Measurements from ENCODE around the gene SCN1B.

SCN1B gene

DNA sequence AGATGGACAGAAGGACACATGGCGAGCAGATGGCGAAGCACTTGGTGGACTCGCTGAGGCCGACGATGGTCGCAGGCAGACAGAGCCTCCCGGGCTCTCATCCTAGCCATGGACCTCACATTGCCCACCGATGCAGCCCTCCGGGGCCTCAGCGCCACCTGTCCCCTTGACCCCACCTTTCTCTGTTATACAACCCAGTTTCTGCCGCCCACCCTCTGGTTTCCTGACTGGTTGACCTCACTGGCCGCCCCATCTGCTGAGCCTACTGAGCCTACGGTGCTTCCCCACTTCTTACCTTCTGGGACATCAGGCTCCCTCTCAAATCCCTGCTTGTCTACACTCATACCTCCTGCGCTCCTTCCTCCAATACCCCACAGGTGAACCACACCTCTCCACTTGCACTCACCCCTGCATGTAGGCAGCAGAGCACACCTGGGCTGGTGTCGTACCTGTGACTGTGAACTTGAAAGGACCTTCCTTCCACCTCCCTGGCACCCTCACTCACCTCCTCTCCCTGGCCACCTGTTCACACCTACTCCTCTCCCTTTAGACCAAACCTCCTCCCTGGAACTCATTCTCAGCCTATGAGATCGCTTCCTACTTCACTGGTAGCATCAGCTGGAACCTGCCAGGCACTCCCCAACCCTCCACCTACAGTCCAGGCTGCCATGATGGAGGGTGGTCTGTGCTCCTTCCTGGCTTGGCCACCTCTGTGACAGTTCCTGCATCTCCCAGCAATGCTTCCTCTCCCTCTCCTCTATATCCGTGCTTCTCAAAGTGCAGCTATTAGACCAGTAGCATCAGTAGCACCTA, 47.3 kb downstream of the SCN1B start:
- Histone ChIP-seq H3K36me3 (ENCODE audit: insufficient read depth, low read length) (no peaks in the 10 kb centered on the region), H3K4me3 (ENCODE audit: low read length) (no peak overlapping the region), H3K27me3 (ENCODE audit: control insufficient read depth, insufficient read depth, low read length) (peaks cover 19% of the 10 kb centered on the region), H3K9ac (ENCODE audit: low read depth, low read length) (no peak overlapping the region), H3K9me3 (replicated peaks; ENCODE audit: low read length) (no peaks in the 10 kb centered on the region), H3K4me1 (ENCODE audit: control insufficient read depth, insufficient read depth, low read length) (no peaks in the 10 kb centered on the region), H3K4me2 (ENCODE audit: low read length) (no peak overlapping the region)

DNA sequence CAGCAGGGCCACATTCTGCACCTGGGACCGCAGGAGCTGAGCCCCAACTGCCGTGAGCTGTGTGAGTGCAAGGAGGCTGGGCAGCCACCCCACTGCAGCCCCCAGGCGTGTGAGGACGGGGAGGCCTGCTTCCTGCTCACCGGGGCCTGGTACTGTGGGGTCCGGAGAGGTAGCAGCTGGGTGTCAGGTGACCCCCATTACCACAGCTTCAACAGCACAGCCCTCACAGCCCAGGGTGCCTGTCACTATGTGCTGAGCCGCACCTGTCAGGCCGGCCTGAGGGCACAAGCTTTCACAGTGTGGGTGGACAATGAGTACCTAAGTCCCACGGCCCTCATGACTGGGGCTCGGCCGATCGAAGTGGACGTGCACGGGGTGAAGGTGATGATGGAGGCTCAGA, 49.6 kb downstream of the SCN1B start:
- Histone ChIP-seq H3K4me2 (ENCODE audit: low read length) (no peak overlapping the region), H3K9me3 (replicated peaks; ENCODE audit: low read length) (no peaks in the 10 kb centered on the region), H3K4me3 (ENCODE audit: low read length) (no peak overlapping the region), H3K27me3 (ENCODE audit: control insufficient read depth, insufficient read depth, low read length) (peaks cover 13% of the 10 kb centered on the region), H3K4me1 (ENCODE audit: control insufficient read depth, insufficient read depth, low read length) (no peaks in the 10 kb centered on the region), H3K36me3 (ENCODE audit: insufficient read depth, low read length) (no peaks in the 10 kb centered on the region), H3K9ac (ENCODE audit: low read depth, low read length) (no peak overlapping the region)

DNA sequence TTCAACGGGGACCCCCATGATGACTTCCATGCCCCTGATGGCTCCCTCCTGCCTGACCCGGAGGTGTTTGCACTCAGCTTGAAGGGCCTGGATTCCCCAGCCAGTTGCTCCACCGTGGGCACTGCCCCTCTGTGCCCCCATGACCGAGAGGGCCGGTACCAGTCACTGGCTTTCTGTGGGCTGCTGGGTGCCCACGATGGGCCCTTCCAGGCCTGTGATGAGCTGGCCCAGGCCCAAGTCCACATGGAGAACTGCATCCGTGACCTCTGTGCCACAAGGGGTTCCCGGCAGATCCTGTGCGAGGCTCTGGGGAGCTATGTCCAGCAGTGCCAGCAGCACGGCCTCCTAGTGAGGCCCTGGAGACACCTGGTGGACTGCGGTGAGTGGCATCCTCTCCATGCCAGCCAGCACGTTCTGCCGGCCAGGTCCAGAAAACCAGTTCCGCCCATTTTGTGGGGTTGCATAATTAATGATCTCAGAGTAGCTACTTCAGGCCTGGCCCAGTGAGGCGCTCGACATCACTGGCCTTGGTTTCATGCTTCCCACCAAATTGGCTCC, 50.4 kb downstream of the SCN1B start:
- no peak overlapping the region for H3K4me2 ChIP-seq (ENCODE audit: low read length)
- no peak overlapping the region for H3K9ac ChIP-seq (ENCODE audit: low read depth, low read length)
- H3K36me3 ChIP-seq (ENCODE audit: insufficient read depth, low read length), result no peaks in the 10 kb centered on the region
- no peaks in the 10 kb centered on the region for H3K4me1 ChIP-seq (ENCODE audit: control insufficient read depth, insufficient read depth, low read length)
- H3K9me3 ChIP-seq (replicated peaks; ENCODE audit: low read length), result no peaks in the 10 kb centered on the region
- H3K4me3 ChIP-seq (ENCODE audit: low read length), result no peak overlapping the region
- H3K27me3 ChIP-seq (ENCODE audit: control insufficient read depth, insufficient read depth, low read length), result peaks cover 11% of the 10 kb centered on the region

DNA sequence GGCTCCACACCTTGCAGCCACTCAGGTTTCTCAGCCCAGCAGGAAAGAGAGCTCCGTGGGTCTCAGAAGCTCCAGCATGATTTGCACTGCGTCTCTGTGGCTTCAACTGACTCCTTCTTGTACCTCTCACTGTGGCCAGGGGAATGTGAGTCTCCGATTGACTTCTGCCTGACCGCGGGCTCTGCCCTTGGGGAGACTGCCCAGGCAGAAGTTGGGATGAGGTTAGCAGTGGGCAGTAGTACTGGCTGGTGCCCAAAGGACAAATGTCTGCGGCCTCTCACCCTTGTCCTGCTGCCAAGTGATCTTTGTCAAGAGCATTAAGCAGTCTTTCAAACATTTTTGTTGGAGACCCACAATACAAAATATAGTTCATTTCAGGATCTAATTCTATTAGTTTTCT, 50.9 kb downstream of the SCN1B start:
- Histone ChIP-seq H3K4me2 (ENCODE audit: low read length) (no peak overlapping the region), H3K4me1 (ENCODE audit: control insufficient read depth, insufficient read depth, low read length) (no peaks in the 10 kb centered on the region), H3K27me3 (ENCODE audit: control insufficient read depth, insufficient read depth, low read length) (peaks cover 11% of the 10 kb centered on the region), H3K9me3 (replicated peaks; ENCODE audit: low read length) (no peaks in the 10 kb centered on the region), H3K36me3 (ENCODE audit: insufficient read depth, low read length) (no peaks in the 10 kb centered on the region), H3K9ac (ENCODE audit: low read depth, low read length) (no peak overlapping the region), H3K4me3 (ENCODE audit: low read length) (no peak overlapping the region)

DNA sequence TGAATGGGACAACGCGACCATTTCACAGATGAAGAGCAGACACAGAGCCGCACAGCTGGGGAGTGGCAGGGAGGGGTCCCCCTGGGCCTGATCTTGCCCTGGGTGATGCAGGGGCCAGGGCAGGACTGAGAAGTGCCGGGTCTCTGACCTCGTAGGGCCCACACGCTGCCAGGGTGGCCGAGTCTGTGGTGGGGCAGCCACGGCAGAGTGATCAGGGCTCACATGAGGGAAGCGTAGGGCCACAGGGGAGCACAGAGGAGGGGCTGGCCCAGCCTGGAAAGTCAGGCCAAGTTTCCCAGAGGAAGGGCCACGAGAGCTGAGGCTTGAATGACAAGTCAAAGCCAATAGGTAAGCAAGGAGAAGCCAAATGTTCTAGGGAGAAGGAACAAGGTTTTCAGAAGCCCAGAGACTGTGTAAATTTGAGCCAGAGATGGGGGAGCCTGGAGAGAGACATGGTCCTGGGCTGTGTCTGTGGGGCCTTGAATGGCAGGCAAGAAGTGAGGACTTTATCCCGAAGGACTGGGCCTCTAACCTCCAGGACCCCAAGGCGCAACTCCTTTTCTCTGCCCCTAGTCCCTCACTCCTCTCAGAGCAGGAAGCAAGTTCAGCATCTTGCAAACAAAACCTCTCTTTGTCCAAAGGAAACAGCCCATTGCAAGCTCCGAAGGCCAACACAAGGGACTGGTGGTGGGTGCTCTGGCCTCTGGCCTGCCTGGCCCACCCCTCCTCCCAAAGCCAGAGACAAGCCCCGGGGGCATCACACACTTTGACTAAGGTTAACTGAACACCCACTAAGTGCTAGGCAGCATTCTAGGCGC, 53.6 kb downstream of the SCN1B start:
- Histone ChIP-seq H3K9ac (ENCODE audit: low read depth, low read length) (no peak overlapping the region), H3K4me1 (ENCODE audit: control insufficient read depth, insufficient read depth, low read length) (peaks cover 9% of the 10 kb centered on the region), H3K27me3 (ENCODE audit: control insufficient read depth, insufficient read depth, low read length) (peaks cover 2% of the 10 kb centered on the region), H3K9me3 (replicated peaks; ENCODE audit: low read length) (no peaks in the 10 kb centered on the region), H3K4me3 (ENCODE audit: low read length) (no peak overlapping the region), H3K4me2 (ENCODE audit: low read length) (no peak overlapping the region), H3K36me3 (ENCODE audit: insufficient read depth, low read length) (no peaks in the 10 kb centered on the region)

DNA sequence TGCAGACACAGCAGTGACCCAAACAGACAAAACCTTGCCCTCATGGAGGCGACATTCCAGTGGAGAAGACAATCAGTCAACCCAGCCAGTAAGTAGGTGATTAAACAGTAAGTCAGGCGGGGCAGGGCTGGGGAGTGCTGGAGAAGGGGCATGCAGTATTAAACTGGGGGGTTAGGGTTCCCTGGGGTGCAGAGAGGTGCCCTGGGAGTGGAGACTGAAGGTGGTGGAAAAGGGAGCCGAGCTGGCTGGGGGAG, 54.2 kb downstream of the SCN1B start:
- Histone ChIP-seq H3K4me2 (ENCODE audit: low read length) (no peak overlapping the region), H3K4me3 (ENCODE audit: low read length) (no peak overlapping the region), H3K9ac (ENCODE audit: low read depth, low read length) (no peak overlapping the region), H3K27me3 (ENCODE audit: control insufficient read depth, insufficient read depth, low read length) (peaks cover 2% of the 10 kb centered on the region), H3K4me1 (ENCODE audit: control insufficient read depth, insufficient read depth, low read length) (peaks cover 9% of the 10 kb centered on the region), H3K36me3 (ENCODE audit: insufficient read depth, low read length) (no peaks in the 10 kb centered on the region), H3K9me3 (replicated peaks; ENCODE audit: low read length) (no peaks in the 10 kb centered on the region)

DNA sequence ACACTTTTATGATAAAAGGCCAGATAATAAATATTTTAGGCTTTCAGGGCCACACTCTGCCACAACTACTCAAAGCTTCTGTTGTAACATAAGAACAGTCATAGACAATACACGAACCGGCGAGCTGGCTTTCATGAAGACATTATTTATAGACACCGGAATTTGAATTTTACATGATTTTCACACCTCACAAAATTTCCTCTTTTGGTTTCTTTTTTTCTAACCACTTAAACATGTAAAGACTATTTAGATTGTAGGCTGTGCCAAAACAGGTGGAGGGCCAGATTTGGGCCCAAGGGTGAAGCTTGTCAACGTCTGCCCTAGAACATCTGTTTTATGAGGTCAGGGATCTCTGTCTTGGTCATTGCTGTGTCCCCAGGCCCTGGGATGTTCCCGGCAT, 55.7 kb downstream of the SCN1B start:
- Histone ChIP-seq H3K4me3 (ENCODE audit: low read length) (no peak overlapping the region), H3K27me3 (ENCODE audit: control insufficient read depth, insufficient read depth, low read length) (peaks cover 2% of the 10 kb centered on the region), H3K9ac (ENCODE audit: low read depth, low read length) (no peak overlapping the region), H3K36me3 (ENCODE audit: insufficient read depth, low read length) (no peaks in the 10 kb centered on the region), H3K4me2 (ENCODE audit: low read length) (no peak overlapping the region), H3K4me1 (ENCODE audit: control insufficient read depth, insufficient read depth, low read length) (peaks cover 15% of the 10 kb centered on the region), H3K9me3 (replicated peaks; ENCODE audit: low read length) (no peaks in the 10 kb centered on the region)

DNA sequence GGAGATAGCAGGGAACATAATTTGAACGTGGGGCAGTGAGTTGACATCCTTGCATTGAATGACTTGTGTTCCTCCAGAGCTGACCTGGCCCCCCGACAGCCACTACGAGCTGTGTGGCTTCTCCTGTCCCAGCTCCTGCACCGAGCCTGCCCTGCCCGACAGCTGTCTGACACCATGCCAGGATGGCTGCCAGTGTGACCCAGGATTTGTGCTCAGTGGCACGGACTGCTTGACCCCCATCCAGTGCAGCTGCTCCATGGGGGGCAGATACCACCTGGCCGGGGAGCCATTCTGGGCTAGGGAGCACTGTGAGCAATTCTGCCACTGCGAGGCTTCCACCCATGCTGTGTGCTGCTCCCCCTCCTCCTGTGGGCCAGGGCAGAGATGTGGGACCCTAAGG, 56.2 kb downstream of the SCN1B start:
- Histone ChIP-seq H3K4me1 (ENCODE audit: control insufficient read depth, insufficient read depth, low read length) (peaks cover 15% of the 10 kb centered on the region), H3K4me2 (ENCODE audit: low read length) (no peak overlapping the region), H3K4me3 (ENCODE audit: low read length) (no peak overlapping the region), H3K9me3 (replicated peaks; ENCODE audit: low read length) (no peaks in the 10 kb centered on the region), H3K36me3 (ENCODE audit: insufficient read depth, low read length) (no peaks in the 10 kb centered on the region), H3K9ac (ENCODE audit: low read depth, low read length) (no peak overlapping the region), H3K27me3 (ENCODE audit: control insufficient read depth, insufficient read depth, low read length) (peaks cover 2% of the 10 kb centered on the region)

DNA sequence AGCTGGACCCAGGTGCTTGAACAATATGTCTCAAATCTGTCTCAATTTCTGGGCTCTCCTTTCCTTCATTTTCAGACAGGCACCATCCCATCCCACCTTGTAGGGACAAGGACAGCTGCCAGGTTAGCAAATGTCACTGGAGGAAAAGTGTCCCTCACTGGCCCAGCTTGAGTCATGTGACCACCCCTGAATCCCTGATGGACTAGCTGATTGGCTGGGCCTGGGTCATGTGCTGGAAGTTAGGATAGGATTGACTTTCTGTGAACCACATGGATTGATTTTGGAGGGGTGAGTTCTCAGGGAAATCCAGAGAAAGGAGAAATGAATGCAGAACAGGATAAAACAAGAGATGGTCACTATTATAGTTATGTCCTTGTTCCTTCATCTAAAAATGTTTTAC, 57.1 kb downstream of the SCN1B start:
- no peaks in the 10 kb centered on the region for H3K9me3 ChIP-seq (replicated peaks; ENCODE audit: low read length)
- H3K4me1 ChIP-seq (ENCODE audit: control insufficient read depth, insufficient read depth, low read length), result peaks cover 15% of the 10 kb centered on the region
- H3K9ac ChIP-seq (ENCODE audit: low read depth, low read length), result no peak overlapping the region
- no peak overlapping the region for H3K4me3 ChIP-seq (ENCODE audit: low read length)
- H3K4me2 ChIP-seq (ENCODE audit: low read length), result no peak overlapping the region
- peaks cover 2% of the 10 kb centered on the region for H3K27me3 ChIP-seq (ENCODE audit: control insufficient read depth, insufficient read depth, low read length)
- H3K36me3 ChIP-seq (ENCODE audit: insufficient read depth, low read length), result no peaks in the 10 kb centered on the region

DNA sequence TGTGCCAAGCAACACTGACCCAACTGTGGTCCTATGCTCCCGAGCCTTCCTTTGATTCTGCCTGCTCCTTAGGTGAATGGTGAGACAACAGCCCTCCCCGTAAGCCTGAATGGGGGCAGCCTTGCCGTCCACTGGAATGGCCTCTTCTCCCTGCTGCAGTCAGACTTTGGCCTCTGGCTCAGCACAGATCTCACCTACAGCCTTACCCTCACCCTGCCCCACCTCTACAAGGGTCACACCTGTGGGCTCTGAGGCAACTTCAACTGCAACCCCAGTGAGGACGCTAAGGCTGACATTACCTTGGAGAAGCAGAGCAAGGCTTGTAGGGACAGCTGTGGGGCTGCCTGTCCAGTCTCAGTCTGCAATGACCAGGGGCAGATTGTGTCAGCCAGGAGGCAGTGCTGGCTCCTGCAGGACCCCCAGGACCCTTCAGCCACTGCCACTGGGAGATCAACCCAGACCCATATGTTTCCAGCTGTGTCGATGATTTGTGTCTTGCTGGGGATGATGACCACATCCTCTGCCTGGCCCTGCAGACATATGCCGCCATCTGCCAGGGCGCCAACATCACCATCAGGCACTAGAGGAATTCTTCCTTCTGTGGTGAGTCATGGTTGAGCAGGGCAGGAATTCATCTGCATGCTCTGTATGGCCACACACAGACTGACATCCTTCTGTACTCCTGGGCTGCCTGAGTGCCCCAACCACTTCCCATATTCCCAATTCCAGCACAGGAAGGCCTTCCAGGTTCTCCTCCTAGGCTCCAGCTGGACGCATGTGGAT, 58.1 kb downstream of the SCN1B start:
- Histone ChIP-seq H3K27me3 (ENCODE audit: control insufficient read depth, insufficient read depth, low read length) (peaks cover 2% of the 10 kb centered on the region), H3K4me1 (ENCODE audit: control insufficient read depth, insufficient read depth, low read length) (peaks cover 15% of the 10 kb centered on the region), H3K9ac (ENCODE audit: low read depth, low read length) (no peak overlapping the region), H3K36me3 (ENCODE audit: insufficient read depth, low read length) (no peaks in the 10 kb centered on the region), H3K4me2 (ENCODE audit: low read length) (no peak overlapping the region), H3K9me3 (replicated peaks; ENCODE audit: low read length) (no peaks in the 10 kb centered on the region), H3K4me3 (ENCODE audit: low read length) (no peak overlapping the region)

DNA sequence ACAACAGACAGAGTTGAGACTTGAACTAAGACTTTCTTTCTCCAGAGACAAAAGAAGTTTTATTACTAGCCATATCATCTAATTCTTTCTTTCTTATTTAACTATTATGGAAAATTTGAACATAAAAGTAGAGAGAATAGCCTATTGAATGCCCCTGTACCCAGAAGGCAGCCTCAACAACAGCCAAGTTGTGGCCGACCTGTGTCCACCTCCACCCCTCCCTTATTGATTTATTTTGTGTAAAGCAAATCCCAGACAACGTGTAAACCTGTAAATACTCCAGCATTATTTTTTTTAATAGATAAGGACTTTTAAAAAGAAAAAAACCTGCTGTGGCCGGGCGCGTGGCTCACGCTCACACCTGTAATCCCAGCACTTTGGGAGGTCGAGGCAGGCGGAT, 59.3 kb downstream of the SCN1B start:
- H3K36me3 ChIP-seq (ENCODE audit: insufficient read depth, low read length), result no peaks in the 10 kb centered on the region
- peaks cover 15% of the 10 kb centered on the region for H3K4me1 ChIP-seq (ENCODE audit: control insufficient read depth, insufficient read depth, low read length)
- no peak overlapping the region for H3K9ac ChIP-seq (ENCODE audit: low read depth, low read length)
- no peaks in the 10 kb centered on the region for H3K9me3 ChIP-seq (replicated peaks; ENCODE audit: low read length)
- no peak overlapping the region for H3K4me3 ChIP-seq (ENCODE audit: low read length)
- H3K27me3 ChIP-seq (ENCODE audit: control insufficient read depth, insufficient read depth, low read length), result peaks cover under 1% of the 10 kb centered on the region
- no peak overlapping the region for H3K4me2 ChIP-seq (ENCODE audit: low read length)

All from skeletal muscle satellite cell (primary cell).